ENCODE results near the gene APH1A. TPM values are rescaled to one million over a fixed set of nuclear protein-coding genes. Genes with fewer than 3 reads are reported as not detected.
"Not testable (repeated sequence)": the region's sequence is repeated elsewhere in the genome, so short reads cannot be mapped to it uniquely, and the experiment has no call there.

The APH1A gene
- total RNA-seq (ENCODE audit: low replicate concordance), result 63.0 and 118 TPM in 2 replicates

GRCh38 chr1:150268705-150269403 is at the start of gene APH1A:
APH1A (minus strand) TSS chr1:150269016; CDS start chr1:150268810, 206 bp downstream.
- peak within 1 kb of the TSS; percentile 98 for H3K27ac Mint-ChIP-seq
- peaks cover 36% of the 10 kb centered on the region for H3F3A ChIP-seq (ENCODE audit: low read depth)
- H3K79me2 ChIP-seq (ENCODE audit: low read depth), result peaks cover 34% of the 10 kb centered on the region
- peak within 1 kb of the TSS; percentile 95 for H3K4me3 Mint-ChIP-seq
- H3K4me3 ChIP-seq, result peak within 1 kb of the TSS; percentile 81
- H2AFZ ChIP-seq (replicated peaks), result peak within 1 kb of the TSS; percentile 54
- TF ChIP-seq CTCF (IDR thresholded peaks at IDR 0.05), result no peak
- TF ChIP-seq EZH2phosphoT487 (IDR thresholded peaks at IDR 0.05), result no peak
- no peak for TF ChIP-seq EZH2 (IDR thresholded peaks at IDR 0.05)
- peak within 1 kb of the TSS; percentile 17 for H3K27ac ChIP-seq
- H3K36me3 ChIP-seq, result no peaks in the 10 kb centered on the region
- peak within 1 kb of the TSS; percentile 98 for H3K4me2 ChIP-seq
- no peaks in the 10 kb centered on the region for H3K9me3 ChIP-seq (ENCODE audit: low read depth)
- peaks cover 3% of the 10 kb centered on the region for H4K20me1 ChIP-seq (ENCODE audit: low read depth)
- H3K27me3 ChIP-seq, result no peaks in the 10 kb centered on the region
- peaks cover 4% of the 10 kb centered on the region for H3K27me3 Mint-ChIP-seq (ENCODE audit: insufficient read depth, low read depth)
- peaks cover 55% of the 10 kb centered on the region for H3K4me1 Mint-ChIP-seq
- H3K9me3 Mint-ChIP-seq, result no peaks in the 10 kb centered on the region
- DNase-seq (ENCODE audit: low spot score), result peak; percentile 98
- H3K36me3 Mint-ChIP-seq, result peaks cover 8% of the 10 kb centered on the region
- H3K9ac ChIP-seq, result peak within 1 kb of the TSS; percentile 89
- H3K4me1 ChIP-seq, result peaks cover 27% of the 10 kb centered on the region

- H3K9me3 ChIP-seq (ENCODE audit: low read depth); H3K27ac Mint-ChIP-seq; H3F3A ChIP-seq (ENCODE audit: low read depth); H3K9ac ChIP-seq; H3K79me2 ChIP-seq (ENCODE audit: low read depth); H3K36me3 ChIP-seq; H3K36me3 Mint-ChIP-seq; H3K4me3 Mint-ChIP-seq; H3K27ac ChIP-seq; H4K20me1 ChIP-seq (ENCODE audit: low read depth); H3K27me3 Mint-ChIP-seq (ENCODE audit: insufficient read depth, low read depth); H3K4me3 ChIP-seq; H3K4me1 ChIP-seq; H2AFZ ChIP-seq (replicated peaks); H3K4me2 ChIP-seq; DNase-seq (ENCODE audit: low spot score); H3K27me3 ChIP-seq; H3K9me3 Mint-ChIP-seq; H3K4me1 Mint-ChIP-seq: not testable (repeated sequence)
These were observed 45.9 kb upstream of the APH1A start for GRCh38 chr1:150314691-150315090.

DNA sequence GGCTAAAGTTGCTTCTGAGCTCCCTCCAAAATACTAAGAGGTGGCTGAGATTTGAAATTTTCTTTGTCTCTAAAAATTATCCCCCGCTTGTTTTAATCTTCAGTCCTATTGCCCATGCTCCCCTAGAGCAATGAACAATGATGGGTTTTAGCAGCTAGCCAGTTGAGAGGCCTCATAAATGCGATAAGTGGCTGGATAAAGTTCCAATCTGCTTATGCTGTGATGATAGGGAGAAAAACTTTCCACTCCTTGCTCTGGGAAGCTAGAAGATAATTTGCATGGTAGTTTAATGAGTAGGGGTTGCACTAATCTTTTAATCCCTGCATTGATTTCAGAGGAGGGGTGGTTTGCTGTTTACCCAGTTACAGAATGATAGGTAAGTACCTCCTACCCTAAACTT is 42.9 kb upstream of the APH1A start:
- Histone ChIP-seq H3K9me3 (ENCODE audit: low read depth) (no peaks in the 10 kb centered on the region), H3K27me3 (no peaks in the 10 kb centered on the region), H3K36me3 (no peaks in the 10 kb centered on the region), H3K4me3 (no peak overlapping the region), H4K20me1 (ENCODE audit: low read depth) (no peaks in the 10 kb centered on the region), H3K27ac (peak overlapping the region; percentile 29), H3K4me2 (no peak overlapping the region), H2AFZ (replicated peaks) (no peak overlapping the region), H3K79me2 (ENCODE audit: low read depth) (no peaks in the 10 kb centered on the region), H3K4me1 (no peaks in the 10 kb centered on the region), H3K9ac (no peak overlapping the region), H3F3A (ENCODE audit: low read depth) (peaks cover 9% of the 10 kb centered on the region)
- H3K4me1 Mint-ChIP-seq, result peaks cover 6% of the 10 kb centered on the region
- peak overlapping the region; percentile 62 for H3K27ac Mint-ChIP-seq
- DNase-seq (ENCODE audit: low spot score), result no peak
- peaks cover 11% of the 10 kb centered on the region for H3K36me3 Mint-ChIP-seq
- H3K27me3 Mint-ChIP-seq (ENCODE audit: insufficient read depth, low read depth), result peaks cover 4% of the 10 kb centered on the region
- TF ChIP-seq EZH2phosphoT487 (IDR thresholded peaks at IDR 0.05) (no peak), EZH2 (IDR thresholded peaks at IDR 0.05) (no peak), CTCF (IDR thresholded peaks at IDR 0.05) (no peak)
- H3K9me3 Mint-ChIP-seq, result no peaks in the 10 kb centered on the region
- no peak overlapping the region for H3K4me3 Mint-ChIP-seq

DNA sequence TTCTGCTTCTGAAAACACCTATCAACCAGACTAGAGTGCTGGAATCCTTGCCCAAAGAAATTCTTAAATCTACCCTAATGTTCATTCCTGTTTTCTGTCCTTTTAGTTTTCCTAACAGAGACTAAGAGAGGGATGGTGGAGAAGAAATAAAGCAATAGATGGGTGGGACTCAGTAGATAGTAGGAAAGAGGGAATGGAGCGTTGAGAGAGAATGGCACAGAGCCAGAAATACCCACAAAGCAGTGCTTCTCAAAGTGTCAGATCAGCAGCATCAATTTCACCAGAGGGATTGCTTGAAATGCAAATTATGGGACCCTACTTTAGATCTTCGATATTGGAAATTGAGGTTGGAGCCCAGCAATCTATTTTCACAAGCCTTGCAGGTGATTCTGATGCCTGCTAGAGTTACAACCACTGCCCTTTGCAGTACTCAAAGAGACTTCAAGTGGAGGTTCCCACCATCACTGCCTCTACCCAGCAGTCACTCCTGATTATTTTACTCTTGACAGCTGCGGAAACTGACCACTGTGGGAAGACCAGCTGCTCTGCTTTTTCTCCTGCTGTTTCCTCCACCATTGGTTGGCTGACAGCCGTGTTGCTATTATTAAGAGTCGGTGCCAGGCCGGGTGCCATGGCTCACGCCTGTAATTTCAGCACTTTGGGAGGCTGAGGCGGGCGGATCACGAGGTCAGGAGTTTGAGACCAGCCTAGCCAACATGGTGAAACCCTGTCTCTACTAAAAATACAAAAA is 41.1 kb upstream of the APH1A start:
- Histone ChIP-seq H4K20me1 (ENCODE audit: low read depth) (no peaks in the 10 kb centered on the region), H3K9me3 (ENCODE audit: low read depth) (no peaks in the 10 kb centered on the region), H2AFZ (replicated peaks) (no peak overlapping the region), H3K9ac (no peak overlapping the region), H3K36me3 (no peaks in the 10 kb centered on the region), H3K79me2 (ENCODE audit: low read depth) (no peaks in the 10 kb centered on the region), H3K4me2 (no peak overlapping the region), H3K27ac (no peak overlapping the region), H3K4me3 (no peak overlapping the region), H3K4me1 (no peaks in the 10 kb centered on the region), H3K27me3 (no peaks in the 10 kb centered on the region), H3F3A (ENCODE audit: low read depth) (peaks cover 9% of the 10 kb centered on the region)
- TF ChIP-seq EZH2phosphoT487 (IDR thresholded peaks at IDR 0.05) (no peak), EZH2 (IDR thresholded peaks at IDR 0.05) (no peak)
- Mint-ChIP-seq H3K36me3 (peaks cover 16% of the 10 kb centered on the region), H3K27ac (no peak overlapping the region), H3K9me3 (no peaks in the 10 kb centered on the region), H3K4me3 (no peak overlapping the region), H3K27me3 (ENCODE audit: insufficient read depth, low read depth) (peaks cover 2% of the 10 kb centered on the region), H3K4me1 (peaks cover 6% of the 10 kb centered on the region)
- DNase-seq (ENCODE audit: low spot score), result no peak

DNA sequence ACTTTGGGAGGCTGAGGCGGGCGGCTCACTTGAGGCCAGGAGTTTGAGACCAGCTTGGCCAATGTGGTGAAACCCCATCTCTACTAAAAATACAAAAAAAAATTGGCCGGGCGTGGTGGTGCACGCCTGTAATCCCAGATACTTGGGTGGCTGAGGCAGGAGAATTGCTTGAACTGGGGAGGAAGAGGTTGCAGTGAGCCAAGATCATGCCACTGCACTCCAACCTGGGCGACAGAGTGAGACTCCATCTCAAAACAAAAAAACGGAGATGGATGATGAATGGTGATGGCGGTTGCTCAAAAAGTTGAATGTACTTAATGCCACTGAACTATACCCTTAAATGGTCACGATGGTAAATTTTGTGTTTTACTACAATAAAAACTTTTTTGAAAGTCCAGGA is 39.8 kb upstream of the APH1A start:
- H3K4me1 ChIP-seq; H3K4me1 Mint-ChIP-seq; H3K4me2 ChIP-seq; H3K9me3 ChIP-seq (ENCODE audit: low read depth); H3K9ac ChIP-seq; H3K9me3 Mint-ChIP-seq; DNase-seq (ENCODE audit: low spot score); H4K20me1 ChIP-seq (ENCODE audit: low read depth); H3K27ac ChIP-seq; H3K36me3 ChIP-seq; H3K4me3 ChIP-seq; H3K4me3 Mint-ChIP-seq; H3K27ac Mint-ChIP-seq; H3K27me3 Mint-ChIP-seq (ENCODE audit: insufficient read depth, low read depth); H3K79me2 ChIP-seq (ENCODE audit: low read depth); H2AFZ ChIP-seq (replicated peaks); H3K27me3 ChIP-seq; H3F3A ChIP-seq (ENCODE audit: low read depth): not testable (repeated sequence)
- peaks cover 16% of the 10 kb centered on the region for H3K36me3 Mint-ChIP-seq
